ENCODE results near the gene C2orf74.

- TF ChIP-seq EP300 (IDR thresholded peaks at IDR 0.05; ENCODE audit: borderline replicate concordance) (no peak), YY1 (IDR thresholded peaks at IDR 0.05; ENCODE audit: low read depth) (no peak), CREB1 (IDR thresholded peaks at IDR 0.05; ENCODE audit: low read depth) (no peak), MAX (IDR thresholded peaks at IDR 0.05) (no peak), TAF1 (IDR thresholded peaks at IDR 0.05; ENCODE audit: low read depth) (no peak)
Measured at GRCh38 chr2:61145990-61146389, 16.0 kb upstream of the C2orf74 start.

Measured in Ishikawa (cell line).